ENCODE measurements around the gene CHST14.
"Not testable (repeated sequence)": the region's sequence is repeated elsewhere in the genome, so short reads cannot be mapped to it uniquely, and the experiment has no call there.

CHST14 gene

DNA sequence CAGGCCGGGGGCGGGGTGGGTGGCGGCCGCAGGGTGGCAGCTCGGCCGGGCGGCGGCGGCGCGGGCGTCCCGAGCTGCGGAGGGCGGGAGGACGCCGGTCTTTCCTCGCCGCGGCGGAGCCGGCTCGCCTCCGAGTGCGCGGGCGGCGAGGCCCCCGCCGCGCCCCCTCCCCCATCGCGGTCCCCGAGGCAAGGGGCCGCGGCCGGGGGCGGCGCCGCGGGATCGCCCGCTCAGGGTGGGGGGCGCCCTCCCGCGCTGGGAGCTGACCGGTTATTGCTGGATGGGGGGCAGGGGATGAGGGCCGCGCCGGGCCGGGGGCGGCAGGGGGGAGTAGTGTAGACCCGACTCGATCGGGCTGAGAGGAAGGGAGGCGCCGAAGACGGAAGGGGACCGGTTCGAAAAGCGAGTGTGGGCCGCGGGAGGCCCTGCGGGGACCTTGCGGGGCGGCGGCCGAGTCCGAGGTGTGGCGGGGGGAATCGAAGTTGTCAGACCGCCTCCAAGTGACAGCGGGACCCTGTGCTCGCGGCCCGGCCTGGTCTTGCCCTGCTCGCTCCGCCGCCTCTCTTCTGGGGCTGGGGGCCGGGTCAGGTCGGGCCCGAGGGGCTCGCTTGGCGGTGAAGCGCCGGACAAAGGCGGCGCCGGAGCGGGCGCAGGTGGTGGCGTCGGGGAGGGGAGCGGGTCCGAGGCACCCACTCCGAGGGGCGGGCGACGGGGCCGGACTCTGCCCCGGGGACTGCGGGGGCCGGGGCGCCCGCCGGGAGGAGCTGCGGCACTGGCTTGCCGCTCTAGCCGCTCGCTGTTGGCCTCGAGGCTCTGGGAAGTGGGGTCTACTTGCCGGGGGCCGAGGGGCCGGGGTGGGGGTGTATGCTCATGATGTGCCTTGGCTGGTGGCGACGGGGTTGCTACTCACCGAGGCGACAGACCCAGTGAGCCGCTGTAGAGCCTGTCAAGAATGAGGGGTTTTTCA lies 28.9 kb upstream of the CHST14 start:
- peak; percentile 50 for DNase-seq

DNA sequence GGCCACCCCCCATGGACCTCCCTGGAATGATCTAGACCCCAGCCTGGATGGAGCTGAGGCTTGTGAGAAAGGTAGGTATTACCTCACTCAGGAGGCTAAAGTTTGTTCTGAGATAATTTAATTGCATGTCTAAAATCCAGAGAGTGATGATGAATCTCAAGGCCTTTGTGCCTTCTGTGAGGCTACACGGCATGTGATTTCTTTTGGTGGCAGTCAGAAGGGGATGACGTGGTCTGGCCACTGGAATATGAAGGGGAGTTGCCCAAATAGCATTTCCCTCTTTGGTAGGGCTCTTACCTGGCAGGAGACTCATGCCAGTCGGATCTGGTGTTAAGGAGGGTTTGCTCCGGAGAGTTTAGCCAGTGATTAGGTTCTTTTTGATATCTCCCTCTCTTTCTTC lies 27.5 kb upstream of the CHST14 start:
- no peak for DNase-seq

DNA sequence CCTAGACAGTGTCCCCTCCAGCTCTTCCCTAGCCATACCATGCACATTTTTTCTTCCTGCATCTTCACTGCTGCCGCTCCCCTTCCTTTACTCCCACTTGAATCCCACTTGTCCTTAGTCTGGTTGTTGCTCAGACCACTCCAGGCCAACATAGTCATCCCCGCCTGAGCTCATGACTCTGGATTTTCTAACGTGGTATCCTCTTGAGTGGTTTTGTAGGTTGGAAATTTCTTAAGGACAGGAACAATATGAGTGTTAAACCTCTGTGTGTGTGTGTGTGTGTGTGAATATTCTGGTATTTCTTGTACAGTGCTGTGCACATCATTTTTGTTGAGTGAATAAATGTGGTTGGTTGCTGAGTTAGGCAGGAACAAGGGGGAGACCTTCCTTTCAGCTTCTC lies 26.9 kb upstream of the CHST14 start:
- DNase-seq, result no peak

DNA sequence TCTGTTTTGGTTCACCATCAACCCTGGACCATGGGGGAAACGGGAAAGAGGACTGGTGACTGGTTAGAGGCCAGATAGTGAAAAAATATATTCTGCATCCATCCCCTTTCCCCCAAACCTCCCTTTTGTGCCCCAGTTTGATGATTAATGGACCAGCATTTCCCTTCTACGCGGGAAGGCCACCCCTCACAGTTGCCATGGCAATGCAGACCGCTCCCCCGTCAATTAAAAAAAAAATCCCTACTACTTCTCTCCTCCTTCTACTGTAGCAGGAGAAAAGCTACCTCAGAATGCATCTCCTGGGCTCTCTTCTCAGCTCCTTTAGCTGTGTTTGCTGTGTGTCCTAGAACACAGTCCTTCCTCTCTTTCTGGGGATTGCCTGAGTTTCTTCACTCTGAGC lies 26.0 kb upstream of the CHST14 start:
- no peak for DNase-seq

DNA sequence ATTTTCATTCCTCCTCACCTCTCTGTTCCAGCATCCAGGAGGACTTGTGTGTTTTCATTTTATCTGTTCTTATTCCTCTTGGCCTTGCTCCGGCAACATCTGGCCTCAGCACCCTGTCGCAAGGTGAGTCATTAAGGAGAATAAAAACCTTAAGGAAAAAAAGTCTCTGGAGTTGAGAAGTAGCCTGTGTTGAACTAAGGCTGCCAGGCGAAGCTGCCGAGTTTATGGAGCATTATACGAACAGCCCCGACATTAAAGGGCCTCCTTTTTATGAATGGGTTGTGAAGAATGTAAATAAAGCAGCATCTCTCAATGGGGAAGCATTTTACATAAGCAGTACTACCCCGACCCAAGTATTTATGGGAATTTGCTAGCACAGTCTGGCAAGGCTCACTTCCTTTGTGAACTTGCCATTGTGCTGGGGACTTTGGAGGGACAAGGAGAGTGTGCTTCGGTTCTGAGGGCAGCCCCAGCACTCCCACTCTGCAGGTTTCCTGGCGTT lies 25.3 kb upstream of the CHST14 start:
- no peak for DNase-seq

DNA sequence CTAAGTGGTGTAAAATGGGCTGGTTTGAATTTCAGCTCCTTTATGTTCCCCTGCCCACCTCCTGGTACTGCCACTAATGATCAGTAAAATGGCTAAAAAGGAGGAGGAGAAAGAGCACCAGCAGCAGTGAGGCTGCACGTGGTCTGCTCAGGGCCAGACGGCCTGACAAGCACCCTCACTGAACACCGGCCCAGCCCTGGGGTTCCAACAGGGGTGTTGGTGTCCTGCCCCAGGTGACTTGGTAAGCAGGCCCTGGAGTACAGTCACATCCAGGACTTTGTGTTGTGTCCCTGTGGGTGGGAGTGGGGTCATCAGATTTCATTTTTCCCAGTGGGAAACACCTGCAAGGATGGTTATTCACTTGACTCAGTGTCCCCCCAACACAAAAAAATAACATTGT lies 24.6 kb upstream of the CHST14 start:
- DNase-seq, result no peak

DNA sequence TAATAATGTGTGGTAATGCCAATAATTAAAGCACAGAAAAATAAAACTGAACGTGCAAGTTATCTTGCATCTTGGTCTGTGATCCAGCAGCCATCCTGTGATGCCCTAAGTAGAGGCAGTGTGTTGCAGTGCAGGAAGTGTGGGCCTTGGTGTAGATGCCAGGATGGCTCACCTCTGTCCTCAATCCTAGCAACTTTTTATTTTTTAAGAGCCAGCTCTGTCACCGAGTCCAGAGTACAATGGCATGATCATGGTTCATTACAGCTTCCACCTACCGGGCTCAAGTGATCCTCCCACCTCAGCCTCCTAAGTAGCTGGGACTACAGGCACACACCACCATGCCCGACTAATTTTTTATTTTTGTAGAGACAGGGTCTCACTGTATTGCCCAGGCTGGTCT lies 22.4 kb upstream of the CHST14 start:
- DNase-seq, result no peak

DNA sequence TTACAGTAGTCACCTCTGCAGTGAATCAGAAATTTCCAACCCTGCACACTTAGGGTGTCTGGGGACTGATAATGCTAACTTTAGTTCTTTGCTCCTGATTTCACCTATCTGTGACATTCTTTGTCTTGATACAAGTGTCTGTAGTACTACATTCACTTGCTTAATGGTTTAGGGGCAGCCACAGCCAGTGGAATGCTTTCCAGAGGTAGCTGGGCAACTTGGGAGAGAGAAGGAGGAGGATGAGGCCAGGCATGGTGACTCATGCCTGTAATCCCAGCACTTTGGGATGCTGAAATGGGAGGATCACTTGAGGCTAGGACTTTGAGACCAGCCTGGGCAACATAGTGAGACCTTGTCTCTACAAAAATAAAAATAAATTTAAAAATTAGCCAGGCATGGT lies 21.5 kb upstream of the CHST14 start:
- DNase-seq, result no peak

DNA sequence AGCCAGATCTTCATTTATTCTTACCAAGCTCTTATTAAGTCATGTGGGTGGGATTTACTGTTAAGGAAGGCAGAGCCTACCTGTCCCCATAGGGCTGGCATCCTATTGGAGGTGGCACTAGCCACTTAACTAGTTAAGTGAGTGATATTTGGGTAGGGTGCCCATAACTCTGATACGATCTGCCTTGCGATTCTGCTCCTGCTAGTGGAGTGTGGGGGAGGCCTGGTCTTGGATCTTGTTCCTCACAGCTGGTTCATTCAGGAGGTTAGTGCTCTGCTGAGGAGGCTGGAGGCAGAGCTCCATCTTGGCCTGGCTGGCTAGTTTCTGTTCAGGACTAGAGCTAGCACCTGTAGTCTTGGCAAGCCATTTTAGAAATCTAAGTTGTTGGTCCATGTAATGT lies 20.7 kb upstream of the CHST14 start:
- DNase-seq, result no peak

DNA sequence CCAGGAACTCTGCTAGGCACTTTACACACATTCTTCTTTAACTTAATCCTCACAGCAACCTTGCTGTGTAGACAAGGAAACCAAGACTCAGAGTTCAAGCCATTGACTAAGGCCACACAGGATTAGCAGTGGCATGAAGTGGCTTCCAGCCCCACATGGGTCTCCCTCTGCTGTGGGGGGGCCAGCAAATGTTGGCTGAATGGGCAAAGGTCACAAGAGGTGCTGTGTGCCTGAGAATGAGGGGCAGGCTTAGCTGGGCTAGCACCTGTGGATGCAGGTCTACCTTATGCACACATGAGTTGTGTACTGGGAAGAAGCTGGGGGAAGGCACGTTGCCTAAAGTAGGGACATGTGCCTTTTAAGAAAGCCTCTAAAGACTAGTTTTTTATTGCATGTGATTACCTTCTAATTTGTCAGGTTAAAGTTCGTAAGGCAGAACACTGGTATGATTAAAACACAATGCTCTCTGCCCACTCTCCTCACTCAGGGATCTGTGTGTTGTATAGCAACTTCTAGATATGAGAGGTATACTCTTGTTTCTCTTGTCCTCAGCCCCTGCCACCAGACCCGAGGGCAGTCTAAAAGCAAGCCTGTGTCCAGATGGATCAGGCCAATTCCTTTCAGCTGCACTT lies 19.1 kb upstream of the CHST14 start:
- no peak for DNase-seq

DNA sequence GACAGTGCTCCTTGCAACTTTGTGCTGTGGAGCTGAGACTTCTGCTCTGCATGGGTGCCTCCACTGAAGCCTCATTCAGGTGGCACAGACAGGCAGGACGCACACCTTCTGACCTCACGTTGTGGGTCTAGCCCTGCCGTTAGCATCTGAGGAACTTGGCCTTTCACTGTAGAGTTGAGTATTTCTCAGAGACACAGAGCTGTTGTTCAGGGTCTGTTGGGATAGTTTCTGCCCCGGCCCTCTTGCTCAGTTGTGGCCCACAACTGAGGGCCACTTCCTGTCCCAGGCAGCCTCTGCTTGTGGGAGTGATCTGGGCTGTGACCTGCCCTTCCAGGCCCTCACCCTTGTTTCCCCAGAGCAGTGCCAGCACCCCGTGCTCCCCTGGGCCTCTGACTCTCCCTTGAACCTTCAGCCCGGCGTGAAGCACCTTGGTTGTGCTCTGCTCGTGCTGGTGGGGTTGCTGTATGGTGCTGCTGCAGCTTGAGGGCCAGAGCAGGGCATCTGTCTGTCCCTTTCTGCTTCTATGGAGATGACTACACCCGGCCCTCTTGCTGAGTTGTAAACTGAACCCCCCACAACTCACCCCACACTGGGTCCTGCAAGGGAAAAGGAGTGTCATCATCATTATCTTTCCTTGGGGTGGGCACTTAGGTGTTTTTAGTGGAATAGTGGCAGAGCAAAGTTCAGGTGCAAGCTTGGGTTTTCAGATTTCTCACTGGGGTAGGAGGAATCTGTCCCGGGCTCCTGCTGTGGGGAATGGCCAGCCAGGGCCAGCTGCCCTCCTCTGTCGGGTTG lies 18.3 kb upstream of the CHST14 start:
- no peak for DNase-seq

DNA sequence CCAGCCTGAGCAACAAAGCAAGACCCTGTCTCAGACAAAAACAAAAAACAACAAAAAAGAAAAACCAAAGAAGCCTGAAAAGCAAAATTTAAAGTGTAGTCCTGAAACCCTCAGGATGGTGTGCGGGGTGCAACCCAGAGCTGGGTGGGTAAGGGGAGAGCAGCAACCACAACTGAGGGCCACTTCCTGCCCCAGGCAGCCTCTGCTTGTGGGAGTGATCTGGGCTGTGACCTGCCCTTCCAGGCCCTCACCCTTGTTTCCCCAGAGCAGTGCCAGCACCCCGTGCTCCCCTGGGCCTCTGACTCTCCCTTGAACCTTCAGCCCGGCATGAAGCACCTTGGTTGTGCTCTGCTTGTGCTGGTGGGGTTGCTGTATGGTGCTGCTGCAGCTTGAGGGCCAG lies 16.8 kb upstream of the CHST14 start:
- DNase-seq, result not testable (repeated sequence)

DNA sequence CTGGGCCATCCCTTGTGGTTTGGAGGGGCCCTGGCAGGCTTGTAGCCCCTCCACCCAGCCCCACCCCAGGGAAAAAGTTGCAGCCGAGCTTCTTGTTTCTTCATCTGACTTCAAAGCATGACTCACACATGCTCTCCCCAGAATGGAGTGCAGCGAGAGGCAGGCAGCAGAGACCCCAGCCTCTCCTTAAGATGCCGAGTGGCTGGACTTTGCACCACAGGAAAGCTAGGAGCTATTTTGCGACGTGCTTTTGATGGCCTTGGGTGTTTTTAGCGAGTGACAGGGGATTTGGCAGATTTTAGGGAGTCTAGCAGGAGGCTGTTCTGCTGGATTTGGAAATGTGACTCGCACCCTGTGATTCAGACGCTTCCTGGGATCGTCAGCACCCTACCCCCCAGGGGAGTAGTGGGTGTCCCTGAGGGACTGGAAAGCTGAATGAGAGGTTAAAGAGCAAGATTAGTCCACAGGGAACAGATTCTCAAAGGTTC lies 15.8 kb upstream of the CHST14 start:
- no peak for DNase-seq

DNA sequence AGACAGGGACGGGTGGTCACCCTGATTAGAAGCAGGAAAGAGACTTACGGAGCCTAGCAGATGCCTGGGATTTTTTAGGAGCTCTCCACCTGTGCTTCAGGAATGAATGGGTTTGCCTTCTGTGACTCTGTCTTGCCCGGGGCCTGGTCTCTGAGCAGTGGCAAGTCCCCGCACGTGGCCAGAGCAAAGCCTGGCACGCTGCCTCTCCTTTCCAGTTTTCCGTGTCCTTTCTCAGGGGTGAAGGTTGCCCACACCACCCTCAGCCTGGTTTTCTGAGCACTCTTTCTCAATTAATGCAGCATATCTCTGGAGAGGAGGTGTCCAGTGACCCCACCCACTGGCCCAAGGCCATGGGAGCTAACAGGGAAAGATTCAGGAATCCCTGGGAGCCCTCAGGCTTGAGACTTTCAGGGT lies 14.5 kb upstream of the CHST14 start:
- DNase-seq, result no peak

DNA sequence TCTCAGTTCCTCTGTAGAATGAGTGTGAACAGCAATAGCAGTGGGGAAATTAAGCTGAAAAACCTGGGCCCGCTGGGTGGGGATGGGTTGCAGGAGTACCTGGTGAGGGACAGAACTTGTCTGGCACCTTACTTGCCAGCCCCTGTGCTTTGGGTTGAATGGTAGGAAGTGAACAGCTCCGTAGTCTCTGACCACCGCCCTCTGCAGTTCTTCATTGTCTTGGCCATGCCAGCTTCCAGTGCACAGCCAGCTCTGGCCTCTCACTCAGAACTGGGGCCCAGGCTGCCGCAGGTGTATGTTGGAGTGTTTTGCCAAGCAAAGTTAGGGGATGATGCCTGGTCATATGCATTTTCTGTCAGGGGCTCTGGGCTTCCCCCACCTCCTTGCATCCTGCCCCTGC lies 14.0 kb upstream of the CHST14 start:
- DNase-seq, result no peak

DNA sequence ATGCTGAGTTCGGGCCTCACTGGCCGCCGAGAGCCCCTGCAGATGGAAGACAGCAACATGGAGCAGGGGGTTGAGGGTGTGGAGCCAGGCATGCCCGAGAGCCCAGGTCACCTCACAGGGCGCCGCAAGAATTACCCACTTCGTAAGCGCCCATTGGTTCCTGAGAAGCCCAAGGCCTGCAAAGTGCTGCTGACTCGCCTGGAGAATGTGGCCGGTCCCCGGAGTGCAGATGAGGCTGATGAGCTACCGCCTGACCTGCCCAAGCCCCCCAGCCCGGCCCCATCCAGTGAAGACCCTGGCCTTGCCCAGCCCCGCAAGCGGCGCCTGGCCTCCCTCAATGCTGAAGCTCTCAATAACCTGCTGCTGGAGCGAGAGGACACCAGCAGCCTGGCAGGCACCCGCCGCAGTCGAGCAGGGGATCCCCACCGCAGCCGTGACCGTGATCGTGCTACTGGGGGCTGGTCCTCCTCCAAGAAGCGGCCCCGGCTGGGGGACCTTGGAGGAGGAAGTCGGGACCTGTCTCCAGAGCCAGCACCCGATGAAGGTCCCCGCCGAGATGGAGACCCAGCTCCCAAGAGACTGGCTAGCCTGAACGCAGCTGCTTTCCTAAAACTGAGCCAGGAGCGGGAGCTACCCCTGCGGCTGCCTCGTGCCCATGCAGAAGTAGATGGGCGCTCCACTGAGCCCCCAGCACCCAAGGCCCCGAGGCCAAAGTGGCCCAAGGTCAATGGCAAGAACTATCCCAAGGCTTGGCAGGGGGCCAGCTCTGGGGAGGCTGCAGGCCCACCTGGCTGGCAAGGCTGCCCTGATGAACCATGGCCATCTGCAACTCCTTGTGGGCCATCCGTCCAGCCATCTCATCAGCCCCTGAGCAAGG lies 12.1 kb upstream of the CHST14 start:
- DNase-seq, result no peak

DNA sequence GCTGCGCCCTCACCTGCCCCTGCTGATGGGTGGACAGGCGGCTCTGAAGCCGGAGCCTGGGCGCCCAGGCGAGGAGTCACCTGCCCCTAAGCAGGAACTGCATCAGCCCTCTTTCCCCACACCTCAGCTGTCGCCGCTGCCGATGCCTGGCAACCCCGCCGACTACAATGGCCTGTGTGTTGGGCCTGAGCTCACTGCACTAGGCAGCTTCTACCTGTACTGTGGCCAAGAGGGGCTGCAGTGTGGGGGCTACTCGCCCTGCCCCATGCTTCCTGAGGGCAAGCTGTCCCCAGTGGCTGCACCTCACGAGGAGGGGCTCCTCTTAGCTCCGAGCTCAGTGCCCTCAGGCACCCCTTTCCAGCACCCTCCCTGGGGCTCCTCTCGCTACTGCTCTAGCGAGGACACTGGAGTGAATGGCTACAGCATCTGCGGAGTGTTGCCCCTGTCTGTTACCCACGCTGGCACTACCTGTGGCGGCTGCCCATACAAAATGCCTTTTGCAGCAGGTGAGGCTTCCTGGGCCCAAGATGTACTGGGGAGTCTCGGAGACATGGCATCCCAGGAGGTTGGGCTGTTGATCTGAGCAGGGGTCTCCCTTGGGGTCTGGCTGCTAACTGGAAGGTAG lies 11.3 kb upstream of the CHST14 start:
- DNase-seq, result no peak

DNA sequence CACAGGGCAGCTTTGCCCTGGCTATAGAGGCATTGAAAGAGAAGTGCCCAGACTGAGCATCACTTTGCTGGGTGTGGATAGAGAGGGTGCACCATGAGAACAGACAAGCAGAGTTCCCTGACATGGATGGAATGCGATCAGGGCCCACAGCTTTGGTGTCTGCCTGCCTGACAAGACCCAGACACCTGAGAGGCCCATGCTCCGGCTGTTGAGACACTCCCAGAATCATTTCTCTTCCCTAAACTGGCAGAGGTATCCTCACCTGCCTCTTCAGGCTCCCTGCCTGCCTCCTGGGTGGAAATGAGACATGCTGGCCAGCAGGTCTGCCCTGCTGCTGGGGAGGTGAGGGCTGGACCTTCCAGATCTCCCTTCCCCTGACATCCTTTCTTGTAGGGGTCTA lies 10.4 kb upstream of the CHST14 start:
- no peak for DNase-seq

DNA sequence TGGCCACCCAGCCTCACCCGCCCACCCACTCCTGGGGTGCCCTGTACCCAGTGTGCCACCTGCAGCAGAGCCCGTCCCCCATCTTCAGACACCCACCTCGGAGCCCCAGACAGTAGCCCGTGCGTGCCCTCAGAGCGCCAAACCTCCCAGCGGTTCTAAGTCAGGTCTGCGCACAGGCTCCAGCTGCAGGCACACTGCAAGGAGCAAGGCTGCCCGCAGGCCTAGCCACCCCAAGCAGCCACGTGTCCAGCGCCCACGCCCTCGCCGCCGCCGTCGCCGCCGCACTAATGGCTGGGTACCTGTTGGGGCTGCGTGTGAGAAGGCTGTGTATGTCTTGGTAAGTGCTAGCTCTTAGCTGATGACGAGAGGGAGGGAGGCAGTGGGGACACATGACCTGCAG lies 8.8 kb upstream of the CHST14 start:
- DNase-seq, result no peak

DNA sequence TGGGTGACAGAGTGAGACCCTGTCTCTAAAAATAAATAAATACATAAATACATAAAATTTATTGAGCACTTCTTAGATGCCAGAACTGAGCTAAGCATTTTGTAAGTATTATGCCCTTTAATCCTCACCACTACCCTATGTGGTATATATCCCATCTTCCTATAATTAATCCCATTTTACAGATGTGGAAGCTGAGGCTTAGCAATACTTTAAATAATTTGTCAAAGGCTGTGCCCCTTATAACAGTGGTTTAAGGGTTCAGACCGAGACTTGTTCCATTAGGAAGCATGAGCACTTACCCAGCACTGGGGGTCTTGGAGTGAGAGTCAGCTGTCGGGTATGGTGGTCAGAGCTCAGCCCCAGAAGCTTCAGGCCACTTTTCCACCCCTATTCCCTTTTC lies 7.5 kb upstream of the CHST14 start:
- no peak for DNase-seq

DNA sequence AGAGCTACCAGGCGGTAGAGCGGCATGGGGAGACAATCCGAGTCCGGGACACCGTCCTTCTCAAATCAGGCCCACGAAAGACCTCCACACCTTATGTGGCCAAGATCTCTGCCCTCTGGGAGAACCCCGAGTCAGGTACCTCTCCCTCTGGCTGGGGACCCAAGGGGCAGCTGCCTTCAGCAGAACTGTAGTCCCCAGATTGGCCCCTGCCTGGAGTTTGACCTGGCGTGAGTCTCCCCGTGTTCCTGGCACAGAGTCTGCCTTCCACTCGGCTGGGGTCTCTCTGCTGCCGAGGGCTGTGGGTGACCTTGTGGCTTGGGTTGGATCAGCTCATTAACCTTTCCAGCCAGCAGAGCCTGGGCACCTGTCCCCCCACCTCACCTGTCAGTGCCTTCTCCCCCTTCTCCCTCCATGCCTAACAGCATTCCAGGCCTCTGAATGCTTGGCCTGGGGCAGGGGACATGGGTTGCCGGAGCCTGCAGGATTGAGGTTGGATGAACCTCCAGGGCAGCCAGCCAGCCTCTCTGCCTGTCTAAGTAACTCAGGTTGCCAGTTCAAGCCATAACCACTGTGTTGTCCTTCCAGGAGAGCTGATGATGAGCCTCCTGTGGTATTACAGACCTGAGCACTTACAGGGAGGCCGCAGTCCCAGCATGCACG lies 6.8 kb upstream of the CHST14 start:
- no peak for DNase-seq
